GM21717 (cell line): Measurements from ENCODE around the gene TMTC1.
"Not testable (repeated sequence)": the region's sequence is repeated elsewhere in the genome, so short reads cannot be mapped to it uniquely, and the experiment has no call there.

Experiments used
- ATAC-seq: cut with Tn5 transposase; IDR thresholded peaks from one replicate; pipeline ENCODE4 v1.9.1; 2021; ENCODE audit warnings: mild to moderate bottlenecking, moderate library complexity; ENCODE audit not compliant: unreplicated experiment

TMTC1 gene

GRCh38 chr12:29580971-29581370, 202.8 kb downstream of the TMTC1 start:
- no peak for ATAC-seq

GRCh38 chr12:29578731-29579130, 205.0 kb downstream of the TMTC1 start:
- ATAC-seq = no peak

GRCh38 chr12:29578070-29578469, 205.7 kb downstream of the TMTC1 start:
- ATAC-seq = no peak

- no peak for ATAC-seq
Observed at GRCh38 chr12:29574500-29574899, 209.2 kb downstream of the TMTC1 start.

- ATAC-seq = no peak
Observed at GRCh38 chr12:29572938-29573337, 210.8 kb downstream of the TMTC1 start.

- no peak for ATAC-seq
Observed at GRCh38 chr12:29572464-29572863, 211.3 kb downstream of the TMTC1 start.

GRCh38 chr12:29569132-29569757, 214.5 kb downstream of the TMTC1 start:
- ATAC-seq = no peak

- ATAC-seq = no peak
Observed at GRCh38 chr12:29566441-29566840, 217.3 kb downstream of the TMTC1 start.

- ATAC-seq = no peak
Observed at GRCh38 chr12:29565727-29566126, 218.0 kb downstream of the TMTC1 start.

- no peak for ATAC-seq
Observed at GRCh38 chr12:29564925-29565324, 218.8 kb downstream of the TMTC1 start.

GRCh38 chr12:29563636-29564035, 220.1 kb downstream of the TMTC1 start:
- ATAC-seq = no peak

- ATAC-seq = no peak
Observed at GRCh38 chr12:29563071-29563470, 220.7 kb downstream of the TMTC1 start.

GRCh38 chr12:29562110-29562804, 221.5 kb downstream of the TMTC1 start:
- ATAC-seq = no peak

GRCh38 chr12:29561664-29562071, 222.1 kb downstream of the TMTC1 start:
- ATAC-seq = no peak

- ATAC-seq = peak; percentile 55
Observed at GRCh38 chr12:29559198-29559597, 224.5 kb downstream of the TMTC1 start.

- ATAC-seq = no peak
Observed at GRCh38 chr12:29556363-29556762, 227.4 kb downstream of the TMTC1 start.

GRCh38 chr12:29555451-29555850, 228.3 kb downstream of the TMTC1 start:
- not testable (repeated sequence) for ATAC-seq

GRCh38 chr12:29552994-29553748, 230.6 kb downstream of the TMTC1 start:
- no peak for ATAC-seq

- ATAC-seq = peak; percentile 88
Observed at GRCh38 chr12:29552324-29552927, 231.3 kb downstream of the TMTC1 start.

- ATAC-seq = no peak
Observed at GRCh38 chr12:29551812-29552211, 231.9 kb downstream of the TMTC1 start.

GRCh38 chr12:29547864-29548263, 235.9 kb downstream of the TMTC1 start:
- no peak for ATAC-seq
